Measurements from ENCODE around the gene GLIS2.

Gene GLIS2

DNA sequence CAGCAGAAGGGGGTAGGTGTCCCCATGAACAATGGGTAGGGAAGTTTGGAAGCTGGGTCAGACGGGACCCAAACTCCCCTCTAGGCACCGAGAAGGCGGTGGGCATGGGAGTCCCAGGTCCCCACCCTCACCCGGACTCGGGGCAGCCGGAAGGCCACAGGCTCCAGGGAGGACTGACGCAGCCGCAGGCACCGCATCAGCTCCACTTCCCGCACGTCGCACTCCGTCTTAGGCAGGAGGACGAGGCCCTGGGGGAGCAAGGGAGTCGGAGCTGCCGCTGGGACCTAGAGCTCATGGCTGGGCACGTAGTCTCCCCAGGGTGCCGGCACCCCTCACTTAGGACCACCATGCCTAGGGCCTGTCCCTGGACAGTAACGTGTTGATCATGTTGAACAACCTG is 42.4 kb downstream of the GLIS2 start:
- no peaks in the 10 kb centered on the region for H3K9me2 ChIP-seq (ENCODE audit: low read depth, low read length)
- H2AFZ ChIP-seq (ENCODE audit: low read length) = no peak overlapping the region
- H3K9me3 ChIP-seq (ENCODE audit: low read length) = no peaks in the 10 kb centered on the region

DNA sequence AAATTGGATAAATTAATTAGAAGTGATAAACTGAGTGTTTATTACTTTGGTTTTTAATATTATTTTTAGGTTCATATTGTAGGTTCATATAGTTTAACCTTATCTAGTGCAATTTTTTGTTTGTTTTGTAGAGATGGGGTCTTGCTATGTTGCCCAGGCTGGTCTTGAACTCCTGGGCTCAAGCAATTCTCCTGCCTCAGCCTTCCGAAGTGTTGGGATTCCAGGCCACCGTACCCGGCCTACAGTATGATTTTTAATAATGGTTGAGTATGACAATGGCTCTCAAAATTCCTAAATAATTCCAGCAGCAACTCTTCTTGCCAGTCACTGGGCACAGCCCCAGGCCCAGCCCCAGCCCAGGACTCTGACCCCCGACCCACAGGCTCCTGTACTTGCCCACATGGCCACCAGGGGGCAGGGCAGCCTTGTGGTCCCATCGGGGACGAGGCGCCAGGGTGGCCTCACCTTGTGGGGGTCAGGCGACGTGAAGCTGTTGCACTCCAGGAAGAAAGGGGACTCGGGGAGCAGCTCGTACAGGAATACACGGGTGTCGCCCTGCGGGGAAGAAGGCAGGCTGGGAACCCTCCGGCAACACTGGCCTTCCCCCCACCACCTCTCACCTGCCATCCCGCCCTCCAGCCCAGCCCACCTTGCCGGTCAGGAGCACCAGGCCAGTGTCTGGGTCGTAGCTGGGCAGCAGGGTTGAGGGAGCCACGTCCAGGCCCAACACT is 43.1 kb downstream of the GLIS2 start:
- Histone ChIP-seq H2AFZ (ENCODE audit: low read length) (no peak overlapping the region), H3F3A (ENCODE audit: insufficient read depth, low read length) (no peaks in the 10 kb centered on the region), H3K79me2 (ENCODE audit: insufficient read depth, low read length) (no peaks in the 10 kb centered on the region), H3K9ac (ENCODE audit: low read length) (no peak overlapping the region), H4K20me1 (ENCODE audit: insufficient read depth, low read length) (no peaks in the 10 kb centered on the region), H3K27me3 (ENCODE audit: insufficient read depth, low read length) (no peaks in the 10 kb centered on the region), H3K9me3 (ENCODE audit: low read length) (no peaks in the 10 kb centered on the region), H3K4me3 (ENCODE audit: low read depth, low read length, poor library complexity, severe bottlenecking) (no peak overlapping the region), H3K4me2 (ENCODE audit: low read length) (no peak overlapping the region), H3K4me1 (ENCODE audit: insufficient read depth, low read length, severe bottlenecking) (no peaks in the 10 kb centered on the region), H3K9me2 (ENCODE audit: low read depth, low read length) (no peaks in the 10 kb centered on the region), H3K36me3 (ENCODE audit: insufficient read depth, low read length) (peaks cover 32% of the 10 kb centered on the region; the same call in 1 of the 2 replicates), H3K27ac (ENCODE audit: low read depth, low read length, poor library complexity, severe bottlenecking) (no peak overlapping the region)
- TF ChIP-seq, protein P1, sequence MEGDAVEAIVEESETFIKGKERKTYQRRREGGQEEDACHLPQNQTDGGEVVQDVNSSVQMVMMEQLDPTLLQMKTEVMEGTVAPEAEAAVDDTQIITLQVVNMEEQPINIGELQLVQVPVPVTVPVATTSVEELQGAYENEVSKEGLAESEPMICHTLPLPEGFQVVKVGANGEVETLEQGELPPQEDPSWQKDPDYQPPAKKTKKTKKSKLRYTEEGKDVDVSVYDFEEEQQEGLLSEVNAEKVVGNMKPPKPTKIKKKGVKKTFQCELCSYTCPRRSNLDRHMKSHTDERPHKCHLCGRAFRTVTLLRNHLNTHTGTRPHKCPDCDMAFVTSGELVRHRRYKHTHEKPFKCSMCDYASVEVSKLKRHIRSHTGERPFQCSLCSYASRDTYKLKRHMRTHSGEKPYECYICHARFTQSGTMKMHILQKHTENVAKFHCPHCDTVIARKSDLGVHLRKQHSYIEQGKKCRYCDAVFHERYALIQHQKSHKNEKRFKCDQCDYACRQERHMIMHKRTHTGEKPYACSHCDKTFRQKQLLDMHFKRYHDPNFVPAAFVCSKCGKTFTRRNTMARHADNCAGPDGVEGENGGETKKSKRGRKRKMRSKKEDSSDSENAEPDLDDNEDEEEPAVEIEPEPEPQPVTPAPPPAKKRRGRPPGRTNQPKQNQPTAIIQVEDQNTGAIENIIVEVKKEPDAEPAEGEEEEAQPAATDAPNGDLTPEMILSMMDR (IDR thresholded peaks at IDR 0.05; ENCODE audit: low read length) = peak; percentile 91
- TF ChIP-seq EZH2 (IDR thresholded peaks at IDR 0.05; ENCODE audit: borderline replicate concordance, low read length) = no peak

More for the DNA sequence above, 42.4 kb downstream of the GLIS2 start:
- no peaks in the 10 kb centered on the region for H3K4me1 ChIP-seq (ENCODE audit: insufficient read depth, low read length, severe bottlenecking)
- no peaks in the 10 kb centered on the region for H4K20me1 ChIP-seq (ENCODE audit: insufficient read depth, low read length)
- TF ChIP-seq EZH2 (IDR thresholded peaks at IDR 0.05; ENCODE audit: borderline replicate concordance, low read length) = no peak
- TF ChIP-seq, protein P1 (IDR thresholded peaks at IDR 0.05; ENCODE audit: low read length) = no peak
- H3K27me3 ChIP-seq (ENCODE audit: insufficient read depth, low read length) = no peaks in the 10 kb centered on the region
- no peak overlapping the region for H3K27ac ChIP-seq (ENCODE audit: low read depth, low read length, poor library complexity, severe bottlenecking)
- H3F3A ChIP-seq (ENCODE audit: insufficient read depth, low read length) = no peaks in the 10 kb centered on the region
- no peak overlapping the region for H3K4me2 ChIP-seq (ENCODE audit: low read length)
- H3K36me3 ChIP-seq (ENCODE audit: insufficient read depth, low read length) = peaks cover 30% of the 10 kb centered on the region; the same call in 1 of the 2 replicates
- H3K79me2 ChIP-seq (ENCODE audit: insufficient read depth, low read length) = no peaks in the 10 kb centered on the region
- no peak overlapping the region for H3K4me3 ChIP-seq (ENCODE audit: low read depth, low read length, poor library complexity, severe bottlenecking)
- no peak overlapping the region for H3K9ac ChIP-seq (ENCODE audit: low read length)

DNA sequence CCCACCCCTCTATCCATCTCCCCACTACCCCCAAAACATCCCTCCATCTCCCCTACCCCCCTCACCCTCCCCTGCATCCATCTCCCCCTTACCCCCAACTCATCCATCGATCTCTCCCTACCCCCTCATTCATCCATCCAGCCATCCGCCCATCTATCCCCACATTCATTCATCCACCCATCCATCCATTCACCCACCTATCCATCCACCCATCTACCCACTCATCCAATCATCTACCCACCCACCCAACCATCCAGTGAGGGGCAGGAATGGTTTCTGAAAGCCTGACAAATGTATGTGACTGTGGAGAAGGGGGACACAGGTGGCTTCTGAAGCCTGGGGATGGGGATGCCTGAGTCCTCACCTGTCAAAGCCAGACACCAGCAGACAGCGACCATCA is 44.0 kb downstream of the GLIS2 start:
- no peaks in the 10 kb centered on the region for H3K4me1 ChIP-seq (ENCODE audit: insufficient read depth, low read length, severe bottlenecking)
- H3F3A ChIP-seq (ENCODE audit: insufficient read depth, low read length) = no peaks in the 10 kb centered on the region
- H3K27me3 ChIP-seq (ENCODE audit: insufficient read depth, low read length) = no peaks in the 10 kb centered on the region
- no peaks in the 10 kb centered on the region for H4K20me1 ChIP-seq (ENCODE audit: insufficient read depth, low read length)
- peaks cover 40% of the 10 kb centered on the region; the same call in 1 of the 2 replicates for H3K36me3 ChIP-seq (ENCODE audit: insufficient read depth, low read length)
- no peaks in the 10 kb centered on the region for H3K9me3 ChIP-seq (ENCODE audit: low read length)
- no peaks in the 10 kb centered on the region for H3K79me2 ChIP-seq (ENCODE audit: insufficient read depth, low read length)
- TF ChIP-seq, protein P1 (IDR thresholded peaks at IDR 0.05; ENCODE audit: low read length) = no peak
- no peak for TF ChIP-seq EZH2 (IDR thresholded peaks at IDR 0.05; ENCODE audit: borderline replicate concordance, low read length)
- no peak overlapping the region for H2AFZ ChIP-seq (ENCODE audit: low read length)
- H3K4me2 ChIP-seq (ENCODE audit: low read length) = no peak overlapping the region
- no peak overlapping the region for H3K27ac ChIP-seq (ENCODE audit: low read depth, low read length, poor library complexity, severe bottlenecking)
- no peak overlapping the region for H3K9ac ChIP-seq (ENCODE audit: low read length)
- no peaks in the 10 kb centered on the region for H3K9me2 ChIP-seq (ENCODE audit: low read depth, low read length)
- no peak overlapping the region for H3K4me3 ChIP-seq (ENCODE audit: low read depth, low read length, poor library complexity, severe bottlenecking)

Measured in OCI-LY1 (cell line).